Tibial nerve (tissue), 4 donors: Measurements from ENCODE around the gene MAOB.

Experiments used
- EP300 ChIP-seq, 2 donors: sonication (generic); formaldehyde crosslinking; IDR thresholded peaks; one replicate each; pipeline ENCODE4 v1.6.1; 2017; ENCODE audit warnings: antibody characterized with exemption in 2 of 2, mild to moderate bottlenecking in 1 of 2
- POLR2A ChIP-seq, 2 donors: fragments of 450-650 bp; IDR thresholded peaks; one replicate each; pipeline ENCODE4 v1.6.1; 2017; ENCODE audit warnings: antibody characterized with exemption in 2 of 2, mild to moderate bottlenecking in 2 of 2, moderate library complexity in 2 of 2
- TF ChIP-seq, protein P1 (sequence below), 5 experiments: fragments of 200-600 bp in 3 of 5; fragments of 450-650 bp in 2 of 5; sonication (generic) in 3 of 5; IDR thresholded peaks; one replicate each; pipeline ENCODE4 v1.5.1; 2016 to 2019; ENCODE audit warnings: antibody characterized with exemption in 5 of 5, mild to moderate bottlenecking in 3 of 5, moderate library complexity in 2 of 5

DNA sequence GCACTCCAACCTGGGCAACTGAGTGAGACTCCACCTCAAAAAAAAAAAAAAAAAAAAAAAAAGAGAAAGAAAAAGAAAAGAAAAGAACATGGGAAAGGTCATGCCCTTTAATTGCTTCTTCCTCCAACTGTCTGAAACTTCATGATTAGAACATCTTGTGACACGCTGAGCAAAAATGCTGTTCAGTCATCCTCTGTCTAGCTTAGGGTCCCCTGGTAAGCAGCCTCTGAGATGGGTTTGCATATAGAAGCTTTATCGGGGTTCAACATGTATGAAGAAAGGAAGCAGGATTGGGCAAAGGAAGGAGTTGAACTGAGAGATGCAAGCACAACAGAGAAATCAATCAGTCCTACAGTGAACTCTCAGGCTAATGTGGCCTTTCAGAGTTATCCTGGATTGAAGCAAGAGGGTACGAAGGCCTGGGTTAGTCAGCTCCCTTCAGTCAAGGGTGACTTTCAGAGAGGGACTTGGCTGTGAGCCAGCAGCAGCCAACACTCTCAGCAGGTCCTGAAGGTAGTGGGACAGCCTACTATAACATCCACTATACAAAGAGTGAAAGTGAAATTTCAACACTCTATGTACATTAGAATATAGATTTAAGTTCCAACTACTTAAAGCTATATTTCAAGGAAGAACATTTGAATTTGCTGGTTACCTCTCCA, 11.4 kb downstream of the MAOB start:
- TF ChIP-seq, protein P1, sequence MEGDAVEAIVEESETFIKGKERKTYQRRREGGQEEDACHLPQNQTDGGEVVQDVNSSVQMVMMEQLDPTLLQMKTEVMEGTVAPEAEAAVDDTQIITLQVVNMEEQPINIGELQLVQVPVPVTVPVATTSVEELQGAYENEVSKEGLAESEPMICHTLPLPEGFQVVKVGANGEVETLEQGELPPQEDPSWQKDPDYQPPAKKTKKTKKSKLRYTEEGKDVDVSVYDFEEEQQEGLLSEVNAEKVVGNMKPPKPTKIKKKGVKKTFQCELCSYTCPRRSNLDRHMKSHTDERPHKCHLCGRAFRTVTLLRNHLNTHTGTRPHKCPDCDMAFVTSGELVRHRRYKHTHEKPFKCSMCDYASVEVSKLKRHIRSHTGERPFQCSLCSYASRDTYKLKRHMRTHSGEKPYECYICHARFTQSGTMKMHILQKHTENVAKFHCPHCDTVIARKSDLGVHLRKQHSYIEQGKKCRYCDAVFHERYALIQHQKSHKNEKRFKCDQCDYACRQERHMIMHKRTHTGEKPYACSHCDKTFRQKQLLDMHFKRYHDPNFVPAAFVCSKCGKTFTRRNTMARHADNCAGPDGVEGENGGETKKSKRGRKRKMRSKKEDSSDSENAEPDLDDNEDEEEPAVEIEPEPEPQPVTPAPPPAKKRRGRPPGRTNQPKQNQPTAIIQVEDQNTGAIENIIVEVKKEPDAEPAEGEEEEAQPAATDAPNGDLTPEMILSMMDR (IDR thresholded peaks at IDR 0.05): no peak
- TF ChIP-seq POLR2A (IDR thresholded peaks at IDR 0.05) (no peak), EP300 (IDR thresholded peaks at IDR 0.05) (no peak)
